H1 (cell line): ENCODE data around the gene MITF. TPM values are rescaled to one million over a fixed set of nuclear protein-coding genes. Genes with fewer than 3 reads are reported as not detected.

Experiments
- ATF3 ChIP-seq: IDR thresholded peaks from 2 replicates; pipeline ENCODE4 v1.6.1; 2011; ENCODE audit warnings: low read depth, mild to moderate bottlenecking, low read length; ENCODE audit not compliant: insufficient read depth
- FOSL1 ChIP-seq: IDR thresholded peaks from 2 replicates; pipeline ENCODE4 v1.6.1; 2011; ENCODE audit warnings: mild to moderate bottlenecking, low read depth, low read length, moderate library complexity; ENCODE audit not compliant: insufficient read depth
- POLR2A ChIP-seq, 2 experiments: IDR thresholded peaks; 1 replicate in 1 of 2; 2 replicates in 1 of 2; pipeline ENCODE4 v1.6.1; 2011; ENCODE audit warnings: low read depth in 2 of 2, low read length in 2 of 2, mild to moderate bottlenecking in 2 of 2; ENCODE audit errors: control extremely low read depth in 1 of 2
- SP4 ChIP-seq: IDR thresholded peaks from 2 replicates; pipeline ENCODE4 v1.6.1; 2012; ENCODE audit warnings: low read length, inconsistent platforms
- polyA plus RNA-seq, 7 experiments: library from polyadenylated mRNA; depleted of rRNA in 3 of 7; stranded (reverse) in 5 of 7; unstranded in 2 of 7; fragments of >200 nt in 5 of 7; fragments of 200-250 nt in 2 of 7; gene quantifications; 1 replicate in 5 of 7; 2 replicates in 1 of 7; 4 replicates in 1 of 7; pipeline versions ENCODE4 v1.2.1 to v1.2.3, GENCODE V29; 2011 to 2013; ENCODE audit warnings: missing spikeins in 2 of 7, mixed read lengths in 2 of 7
- total RNA-seq: library from RNA; stranded (reverse); fragmentation: NEBNext Ultra II Directional; extraction: Animal tissue kit (Norgen Biotek cat#: 25700); gene quantifications from 2 replicates; pipeline ENCODE4 v1.2.1, GENCODE V29; 2021

MITF gene
- total and polyA plus RNA-seq, 2 of the 8 experiments (the other 6 are each of a cell fraction or from before 2014, with no cell fraction given) = 0.53 to 1.4 TPM

GRCh38 chr3:69993757-69994156 lies 254.5 kb downstream of the MITF start (continued):
- TF ChIP-seq ATF3 (no peak), SP4 (no peak), FOSL1 (no peak), POLR2A (IDR thresholded peaks at IDR 0.05; ENCODE audit: control extremely low read depth in 1 of 2, low read depth in 2 of 2, low read length in 2 of 2) (no peak)
